ENCODE results near the gene CASP2.
"Not testable (repeated sequence)": the region's sequence is repeated elsewhere in the genome, so short reads cannot be mapped to it uniquely, and the experiment has no call there.

Gene CASP2

DNA sequence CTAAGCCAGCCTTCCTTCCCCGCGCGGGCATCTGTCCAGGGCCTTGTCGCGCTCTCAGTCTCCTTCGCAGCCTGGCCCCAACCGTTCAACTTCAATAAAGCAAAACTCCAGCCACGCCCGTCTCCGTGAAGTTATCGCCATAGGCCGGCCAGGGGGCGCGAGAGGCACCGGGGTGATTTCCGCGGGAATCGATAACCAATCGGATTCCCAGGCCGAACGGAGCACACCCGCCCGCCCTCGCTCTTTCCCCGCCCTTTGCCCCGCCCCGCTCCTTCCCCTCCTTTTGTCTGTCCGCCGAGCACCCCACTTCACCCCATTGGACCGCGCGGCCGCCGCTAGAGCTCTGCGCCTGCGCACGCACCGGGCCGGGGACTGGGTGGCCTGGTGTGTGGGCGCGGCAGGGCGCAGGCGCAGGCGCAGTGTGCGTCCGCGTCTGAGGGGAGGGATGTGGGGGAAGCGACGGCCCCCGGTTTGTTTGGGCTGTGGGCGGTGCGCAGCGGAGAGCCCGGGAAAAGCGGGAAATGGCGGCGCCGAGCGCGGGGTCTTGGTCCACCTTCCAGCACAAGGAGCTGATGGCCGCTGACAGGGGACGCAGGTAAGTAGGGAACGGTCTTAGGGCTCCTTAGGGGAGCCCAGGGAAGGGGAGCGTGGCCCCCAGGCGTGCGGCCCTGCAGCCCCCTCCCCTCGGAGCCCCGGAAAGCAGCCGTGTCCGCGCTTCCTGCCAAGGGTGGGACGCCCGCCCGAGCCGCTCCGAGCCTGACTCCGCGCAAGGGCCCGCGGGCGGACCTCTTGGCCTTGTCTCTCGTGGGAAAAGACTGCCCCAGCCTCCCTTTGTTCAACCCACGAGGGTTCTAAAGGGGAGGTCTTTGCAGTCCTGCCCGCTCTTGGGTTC lies at the start of gene CASP2:
Gene CASP2 (plus strand): TSS at position 417 of the 892 bp plus-strand sequence. CDS start 105 bp downstream, at position 522.
- peak; percentile 99 for DNase-seq (ENCODE audit: low spot score)

DNA sequence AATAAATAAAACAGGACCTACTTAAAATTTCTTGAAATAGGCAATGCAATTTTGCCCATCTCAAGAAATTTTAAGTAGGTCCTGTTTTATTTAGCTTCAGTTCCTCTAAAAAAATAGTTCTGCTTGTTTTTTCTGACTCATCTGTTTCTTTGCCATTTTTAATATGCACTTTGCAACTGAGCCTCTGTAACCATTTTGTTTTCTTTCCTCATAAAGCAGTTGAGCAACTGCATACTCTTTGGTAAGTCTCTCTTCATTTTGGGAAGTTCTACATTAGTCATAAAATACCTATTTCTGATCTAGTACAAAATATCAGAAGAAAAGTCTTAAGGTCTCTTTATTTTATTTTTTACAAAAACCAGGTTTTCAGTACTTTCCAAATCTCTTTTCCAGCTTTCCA lies 48.3 kb upstream of the CASP2 start:
- DNase-seq (ENCODE audit: low spot score): no peak

DNA sequence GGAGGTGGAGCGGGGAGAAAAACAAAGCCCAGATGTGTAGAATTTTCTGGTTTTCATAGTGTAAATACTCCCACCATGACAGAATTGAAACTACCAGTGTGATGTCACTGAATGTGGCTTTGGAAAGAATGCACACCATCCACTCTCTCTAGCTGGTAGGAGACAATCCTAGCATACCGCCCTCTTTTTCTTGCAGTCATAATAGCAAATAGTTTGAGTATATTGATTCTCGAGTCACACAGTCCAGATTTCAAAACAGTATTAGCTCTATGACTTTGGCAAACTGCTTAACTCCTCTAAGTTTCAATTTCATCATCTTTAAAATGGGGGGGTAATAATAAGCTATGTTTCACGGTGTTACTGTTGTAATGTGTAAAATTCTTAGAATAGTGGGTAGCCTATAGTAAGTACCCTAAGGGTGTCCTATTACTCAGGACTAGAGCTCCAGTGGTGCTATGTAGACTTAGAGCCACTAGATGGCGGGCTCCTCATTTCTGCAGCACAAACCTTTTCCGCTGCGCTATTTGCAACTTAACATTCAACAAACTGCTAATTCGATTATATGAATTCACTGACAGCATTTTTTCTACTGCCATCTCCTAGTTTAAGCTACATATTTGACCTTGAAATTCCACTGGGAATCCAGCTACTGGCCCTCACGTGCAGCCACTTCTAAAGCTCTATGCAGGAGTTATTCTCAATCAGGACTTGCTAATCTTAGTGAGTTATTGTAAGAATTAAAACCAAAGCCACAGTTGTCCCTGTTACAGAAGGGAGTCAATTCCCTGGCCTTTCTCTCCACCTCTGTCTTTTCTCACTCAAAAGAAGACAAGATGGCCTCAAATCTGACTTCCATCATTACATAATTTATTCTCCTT lies 47.6 kb upstream of the CASP2 start:
- peak; percentile 89 for DNase-seq (ENCODE audit: low spot score)

DNA sequence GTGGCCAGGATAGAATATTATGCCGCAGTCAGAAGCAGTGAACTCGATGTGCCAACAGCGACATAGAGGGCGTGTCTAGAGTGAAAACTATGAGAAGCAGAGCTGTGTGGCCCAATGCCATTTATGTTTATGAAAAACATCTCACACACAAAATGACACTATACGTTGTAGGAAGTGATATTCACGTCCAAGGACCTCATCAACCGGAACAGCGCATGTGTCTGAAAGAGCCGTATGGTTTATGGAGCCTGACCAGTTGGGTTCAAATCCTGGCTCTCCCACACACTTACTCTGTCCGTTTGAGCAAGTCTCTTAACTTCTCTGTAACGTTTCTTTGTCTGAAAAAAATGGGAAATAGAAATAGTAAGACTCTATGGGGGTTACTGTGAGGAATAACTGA lies 45.8 kb upstream of the CASP2 start:
- DNase-seq (ENCODE audit: low spot score): no peak

DNA sequence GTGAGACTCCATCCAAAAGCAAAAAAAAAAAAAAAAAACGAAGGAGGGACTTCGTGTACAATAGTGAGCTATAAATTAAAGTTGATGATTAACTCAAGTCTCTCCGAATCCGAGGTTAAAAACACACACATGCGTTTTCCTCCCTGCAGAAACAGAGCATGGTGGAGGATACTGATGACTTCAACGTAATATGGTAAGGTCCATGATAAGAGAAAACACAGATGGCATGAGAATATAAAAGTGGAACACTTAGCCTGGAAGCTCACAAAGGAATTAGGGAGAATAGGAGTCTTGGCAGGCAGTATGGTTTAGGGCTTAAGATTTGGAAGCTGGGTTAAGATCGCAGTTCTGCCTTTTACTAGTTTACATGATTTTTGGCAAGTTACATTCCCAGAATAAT lies 45.0 kb upstream of the CASP2 start:
- no peak for DNase-seq (ENCODE audit: low spot score)

DNA sequence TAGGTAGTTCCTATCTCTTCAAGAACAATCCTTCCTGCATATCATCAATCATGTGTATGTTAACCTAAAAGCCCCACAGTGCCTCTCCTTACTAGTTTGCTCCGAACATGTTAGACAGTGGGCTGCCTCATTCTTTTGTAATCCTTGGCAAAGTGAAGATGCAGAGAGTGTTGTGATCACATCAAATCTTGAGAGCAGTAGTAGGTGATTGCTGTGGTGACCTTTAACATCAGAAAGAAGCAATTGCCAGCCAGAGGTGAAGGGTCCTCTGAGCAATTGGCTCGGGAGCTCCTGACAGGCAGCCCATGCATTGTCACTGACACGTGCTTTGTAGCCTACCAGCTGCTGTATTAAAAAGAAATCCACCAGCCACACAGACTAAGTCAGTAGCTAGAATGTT lies 44.5 kb upstream of the CASP2 start:
- no peak for DNase-seq (ENCODE audit: low spot score)

DNA sequence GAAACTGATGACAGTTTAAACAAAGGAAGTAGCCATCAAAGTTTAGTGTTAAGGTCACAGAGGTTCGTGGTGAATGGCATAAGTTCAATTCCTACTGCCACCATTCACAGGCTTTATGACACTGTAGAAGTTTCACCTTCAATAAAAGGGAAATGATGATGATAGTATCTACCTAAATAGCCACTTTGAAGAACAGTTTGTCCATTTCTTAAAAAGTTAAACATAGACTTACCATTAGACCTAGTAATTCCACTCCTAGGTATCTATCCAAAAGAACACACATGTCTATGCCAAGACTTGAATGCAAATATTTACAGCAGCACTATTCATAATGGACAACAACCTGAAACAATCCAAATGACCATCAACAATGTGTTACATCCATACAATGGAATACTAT lies 43.8 kb upstream of the CASP2 start:
- DNase-seq (ENCODE audit: low spot score): no peak

DNA sequence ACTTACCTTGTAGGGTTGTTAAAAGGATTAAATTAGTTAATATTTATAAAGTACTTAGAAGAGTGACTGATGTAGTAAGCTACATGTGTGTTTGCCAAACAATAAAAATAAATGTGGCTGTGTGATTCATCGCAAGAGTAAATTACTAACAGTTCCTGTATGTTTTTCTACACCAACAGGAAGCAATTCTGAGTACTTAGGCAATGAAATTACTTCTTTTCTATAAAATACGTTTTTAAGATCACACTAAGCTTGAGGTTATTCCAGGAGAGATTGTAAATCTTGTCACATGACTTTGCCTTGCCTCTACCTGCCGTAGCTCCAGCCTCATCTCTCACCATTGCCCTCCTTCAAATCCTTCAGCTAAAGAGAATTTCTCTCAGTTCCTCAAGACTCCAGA lies 43.0 kb upstream of the CASP2 start:
- DNase-seq (ENCODE audit: low spot score): peak; percentile 72

DNA sequence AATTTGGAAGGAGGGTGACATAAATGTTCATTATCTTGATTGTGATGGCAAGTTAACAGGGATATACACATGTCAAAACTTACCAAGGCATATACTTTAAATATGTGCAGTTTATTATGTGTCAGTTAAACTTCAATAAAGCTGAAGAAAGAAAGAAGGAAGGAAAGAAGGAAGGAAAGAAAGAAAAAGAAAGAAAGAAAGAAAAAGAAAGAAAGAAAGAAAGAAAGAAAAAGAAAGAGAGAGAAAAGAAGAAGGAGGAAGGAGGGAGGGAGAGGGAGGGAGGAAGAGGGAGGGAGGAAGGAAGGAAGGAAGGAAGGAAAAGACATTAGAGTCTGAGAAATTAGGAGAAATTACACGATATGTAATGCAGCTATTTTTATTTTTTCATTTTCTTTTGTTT lies 40.8 kb upstream of the CASP2 start:
- DNase-seq (ENCODE audit: low spot score): no peak

DNA sequence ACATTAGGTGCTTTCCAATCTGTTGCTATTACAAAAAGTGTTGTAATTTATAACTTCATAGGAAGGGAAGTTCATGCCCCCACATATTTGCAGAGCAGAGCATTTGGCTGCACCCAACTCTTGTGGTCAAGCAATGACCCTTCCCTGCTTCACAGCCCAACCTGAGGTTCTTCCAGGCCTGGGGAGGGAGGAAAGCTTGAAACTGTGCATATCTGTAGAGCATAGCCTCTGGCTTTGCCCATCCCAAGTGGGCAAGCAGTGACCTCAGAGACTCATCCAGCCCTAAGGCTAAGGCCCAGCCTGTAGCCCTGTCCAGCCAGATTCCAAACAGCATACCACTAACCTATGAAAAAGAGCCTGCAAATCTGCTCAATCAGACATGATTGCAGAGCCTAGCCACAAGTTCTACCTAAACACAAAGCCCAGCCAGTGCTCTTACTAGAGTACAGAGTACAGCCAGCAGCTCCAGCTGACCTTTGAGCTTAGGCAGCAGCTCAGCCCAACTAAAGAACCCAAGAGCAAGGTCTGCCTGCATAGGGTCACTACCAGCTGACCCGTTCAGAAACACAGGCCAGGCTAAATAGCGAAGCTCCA lies 39.3 kb upstream of the CASP2 start:
- DNase-seq (ENCODE audit: low spot score): no peak

DNA sequence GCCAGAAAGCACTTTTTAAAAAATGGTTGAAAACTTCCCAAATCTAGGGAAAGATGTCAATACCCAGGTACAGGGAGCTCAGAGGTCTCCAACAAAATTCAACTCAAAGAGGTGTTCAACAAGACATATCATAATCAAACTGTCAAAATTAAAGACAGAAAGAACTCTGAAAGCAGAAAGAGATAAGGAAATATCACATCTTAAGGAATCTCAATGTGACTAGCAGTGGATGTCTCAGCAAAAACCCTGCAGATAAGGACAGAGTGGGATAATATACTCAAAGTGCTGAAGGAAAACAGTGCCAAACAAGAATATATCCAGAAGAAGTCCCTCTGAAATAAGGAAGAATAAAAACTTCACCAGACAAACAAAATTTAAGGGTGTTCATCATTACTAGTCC lies 38.0 kb upstream of the CASP2 start:
- DNase-seq (ENCODE audit: low spot score): no peak

DNA sequence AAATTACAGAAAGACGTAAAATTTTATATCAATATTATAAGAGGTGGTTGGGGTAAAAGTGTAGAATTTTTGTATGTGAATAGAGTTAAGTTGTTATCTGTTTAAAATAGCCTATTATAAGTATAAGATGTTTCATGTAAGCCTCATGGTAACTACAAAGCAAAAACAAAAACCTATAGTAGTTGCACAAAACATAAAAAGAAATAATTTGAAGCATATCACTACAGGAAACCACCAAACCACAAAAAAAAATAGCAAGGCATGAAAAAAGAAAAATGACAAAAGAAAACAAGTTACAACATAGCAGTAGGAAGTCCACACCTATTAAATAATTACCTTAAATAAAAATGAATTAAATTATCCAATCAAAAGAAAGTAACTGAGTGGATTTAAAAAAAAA lies 37.3 kb upstream of the CASP2 start:
- peak; percentile 59 for DNase-seq (ENCODE audit: low spot score)

DNA sequence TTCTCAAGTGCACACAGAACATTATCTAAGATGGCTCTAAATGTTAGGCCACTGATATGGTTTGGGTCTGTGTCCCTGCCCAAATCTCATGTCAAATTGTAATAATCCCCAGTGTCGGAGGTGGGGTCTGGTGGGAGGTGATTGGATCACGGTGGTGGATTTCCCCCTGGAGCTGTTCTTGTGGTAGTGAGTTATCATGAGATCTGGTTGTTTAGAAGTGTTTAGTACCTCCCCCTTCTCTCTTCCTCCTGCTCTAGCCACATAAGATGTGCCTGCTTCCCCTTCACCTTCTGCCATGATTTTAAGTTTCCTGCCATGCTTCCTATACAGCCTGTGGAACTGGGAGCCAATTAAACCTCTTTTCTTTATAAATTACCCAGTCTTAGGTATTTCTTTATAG lies 36.1 kb upstream of the CASP2 start:
- DNase-seq (ENCODE audit: low spot score): peak; percentile 38

DNA sequence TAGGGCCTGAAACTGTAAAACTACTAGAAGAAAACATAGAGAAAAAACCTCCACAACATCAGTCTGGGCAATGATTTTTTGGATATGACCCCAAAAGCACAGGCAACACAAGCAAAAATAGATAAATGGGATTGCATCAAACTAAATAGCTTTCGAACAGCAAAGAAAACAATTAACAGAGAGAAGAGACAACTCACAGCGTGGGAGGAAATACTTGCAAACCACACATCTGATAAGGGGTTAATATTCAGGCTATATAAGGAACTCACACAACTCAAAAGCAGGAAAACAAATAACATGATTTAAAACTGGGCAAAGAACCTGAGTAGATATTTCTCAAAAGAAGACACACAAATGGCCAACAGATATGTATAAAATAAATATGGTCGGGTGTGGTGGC lies 32.6 kb upstream of the CASP2 start:
- DNase-seq (ENCODE audit: low spot score): no peak

DNA sequence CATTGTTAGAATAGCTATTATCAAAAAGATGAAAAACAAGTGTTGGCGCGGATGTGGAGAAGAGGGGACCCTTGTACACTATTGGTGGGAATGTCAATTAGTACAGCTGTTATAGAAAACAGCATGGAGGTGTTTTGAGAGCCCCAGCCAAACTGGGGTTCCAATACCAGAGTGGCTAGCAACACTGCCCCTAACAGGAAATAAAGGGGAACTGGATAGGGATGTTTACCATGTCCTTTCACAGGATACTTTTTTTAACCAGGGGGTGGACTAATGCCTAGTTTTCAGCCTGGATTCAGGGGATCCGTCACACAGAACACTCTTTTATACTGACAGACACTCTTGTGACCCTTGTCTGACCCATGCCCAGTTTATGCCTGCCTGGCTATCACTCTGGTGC lies 31.8 kb upstream of the CASP2 start:
- DNase-seq (ENCODE audit: low spot score): no peak

DNA sequence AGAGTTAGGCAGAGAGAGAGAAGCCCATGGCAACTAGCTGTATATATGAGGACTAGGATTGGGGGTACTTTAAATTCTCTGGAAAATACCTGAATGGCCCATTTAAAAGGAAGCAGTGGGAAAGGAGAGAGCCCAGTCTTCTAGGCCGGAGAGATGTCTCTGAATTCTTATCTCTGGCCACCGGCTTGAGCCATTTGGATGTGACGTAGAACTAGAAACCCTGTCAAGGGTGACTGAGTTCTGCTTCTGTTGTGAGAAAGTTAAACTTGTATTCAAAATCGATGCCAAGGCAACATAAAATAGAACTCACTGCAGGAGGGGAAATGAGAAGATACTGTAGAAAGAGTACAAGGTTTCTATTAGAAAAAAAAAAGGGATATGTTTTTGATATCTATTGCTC lies 31.2 kb upstream of the CASP2 start:
- no peak for DNase-seq (ENCODE audit: low spot score)

DNA sequence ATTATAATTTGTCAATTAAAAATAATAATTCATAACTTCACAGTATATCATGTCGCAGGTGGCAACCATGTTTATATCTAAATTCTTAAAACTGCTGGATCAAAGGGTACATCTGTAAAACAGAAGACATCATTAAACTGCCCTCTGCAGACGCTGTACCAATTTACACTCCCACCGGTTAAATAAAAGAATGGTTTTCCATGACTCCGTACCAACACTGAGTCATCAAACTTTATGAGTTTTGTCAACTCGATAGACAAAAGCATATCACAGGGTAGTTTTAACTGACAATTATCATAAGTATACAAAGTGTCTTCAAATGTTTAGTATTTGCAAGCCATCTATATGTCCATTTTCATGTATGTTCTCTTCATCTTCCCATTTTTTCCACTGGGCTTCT lies 30.6 kb upstream of the CASP2 start:
- no peak for DNase-seq (ENCODE audit: low spot score)

DNA sequence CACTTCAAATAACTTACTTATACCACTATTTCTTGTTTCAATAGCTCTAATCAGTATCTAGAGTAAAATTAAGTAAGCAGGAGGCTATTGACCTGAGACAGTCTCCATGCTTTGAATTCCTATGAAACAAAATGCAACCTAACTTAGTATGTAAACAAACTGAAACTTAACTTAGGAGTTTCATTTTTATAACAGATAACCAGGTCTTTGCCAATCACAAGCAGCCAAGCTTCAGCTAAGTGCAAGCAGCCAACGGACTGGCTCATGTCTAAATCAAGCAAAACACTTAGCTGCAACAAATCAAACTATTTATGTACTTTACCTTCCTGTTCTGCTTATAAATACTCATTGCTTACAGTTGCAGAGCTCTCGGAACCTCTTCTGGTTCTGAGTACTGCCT lies 29.3 kb upstream of the CASP2 start:
- DNase-seq (ENCODE audit: low spot score): peak; percentile 69

DNA sequence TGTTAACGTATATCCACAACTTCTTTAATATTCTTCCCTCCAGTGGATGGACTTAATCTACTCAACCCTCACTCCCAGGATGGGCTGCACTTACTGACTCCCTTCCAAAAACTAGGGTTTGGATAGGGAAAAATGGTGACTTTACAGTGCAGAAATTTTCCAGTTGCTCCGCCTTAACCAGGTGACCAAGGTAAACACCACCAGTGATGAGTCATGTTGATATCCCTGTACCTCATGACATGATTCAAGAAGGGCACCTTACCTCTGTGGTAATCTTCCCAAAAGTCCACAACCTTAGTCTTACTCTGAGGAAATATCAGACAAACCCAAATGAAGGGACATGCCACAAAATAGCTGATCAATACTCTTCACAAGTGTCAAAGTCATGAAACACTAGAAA lies 28.4 kb upstream of the CASP2 start:
- no peak for DNase-seq (ENCODE audit: low spot score)

DNA sequence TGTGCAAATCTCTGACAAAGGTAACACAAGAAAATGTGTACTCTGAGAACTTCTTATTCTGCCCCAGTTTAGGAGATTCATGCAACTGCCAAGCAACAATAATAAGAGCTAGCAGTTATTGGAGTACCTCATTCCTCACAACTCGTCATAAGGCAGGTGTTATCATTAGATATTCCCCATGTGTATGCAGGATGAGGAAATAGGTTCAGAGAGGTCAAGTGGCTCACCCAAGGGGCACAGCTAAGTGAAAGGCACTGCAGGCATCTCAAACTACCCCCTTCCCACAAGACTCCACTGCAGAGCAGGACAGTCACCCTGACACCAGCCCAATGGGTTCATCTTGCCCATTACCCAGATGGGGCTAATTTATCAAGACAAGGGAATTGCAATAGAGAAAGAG lies 26.2 kb upstream of the CASP2 start:
- no peak for DNase-seq (ENCODE audit: low spot score)

DNA sequence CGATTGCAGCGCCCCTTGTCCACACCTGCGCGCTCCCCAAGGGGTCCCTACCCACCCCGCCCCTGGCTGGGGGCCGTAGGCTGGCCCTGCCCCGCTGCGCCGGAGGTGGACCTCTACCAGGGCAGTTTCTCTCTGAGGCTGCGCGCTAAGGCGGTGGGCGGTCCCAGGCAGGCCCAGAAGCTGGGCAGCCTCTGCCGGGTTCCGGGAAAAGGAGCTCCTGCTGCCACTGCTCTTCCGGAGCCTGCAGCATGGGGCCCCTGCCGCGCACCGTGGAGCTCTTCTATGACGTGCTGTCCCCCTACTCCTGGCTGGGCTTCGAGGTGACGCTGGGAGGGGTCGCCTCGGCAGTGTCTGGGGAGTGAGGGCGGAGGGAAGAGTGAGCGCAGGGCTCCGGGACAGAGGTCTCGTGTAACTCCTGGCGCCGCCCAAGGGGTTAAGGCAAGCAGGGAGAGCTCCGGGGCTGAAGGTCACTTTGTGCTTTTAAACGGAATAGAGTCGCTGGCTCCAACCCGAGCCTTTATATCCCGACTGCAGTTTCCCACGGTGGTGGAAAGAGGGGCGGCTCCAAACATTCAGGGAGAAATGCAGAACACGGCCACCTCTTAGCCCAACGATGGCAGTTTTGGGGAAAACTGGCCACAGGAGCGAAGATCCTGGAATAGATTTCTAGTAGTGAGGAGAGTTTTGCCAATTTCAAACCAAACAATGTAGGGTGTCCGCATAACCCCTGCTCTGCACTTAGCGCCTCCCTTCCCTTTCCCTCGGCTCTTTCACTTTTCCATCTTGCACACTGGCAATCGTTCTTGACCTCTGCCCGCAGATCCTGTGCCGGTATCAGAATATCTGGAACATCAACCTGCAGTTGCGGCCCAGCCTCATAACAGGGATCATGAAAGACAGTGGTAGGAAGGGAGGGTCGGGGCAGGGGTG lies 24.6 kb upstream of the CASP2 start, which contains the start of gene GSTK1:
Gene GSTK1 (plus strand): TSS at position 176 of the 930 bp plus-strand sequence. CDS start 73 bp downstream, at position 249.
- DNase-seq (ENCODE audit: low spot score): peak; percentile 85

DNA sequence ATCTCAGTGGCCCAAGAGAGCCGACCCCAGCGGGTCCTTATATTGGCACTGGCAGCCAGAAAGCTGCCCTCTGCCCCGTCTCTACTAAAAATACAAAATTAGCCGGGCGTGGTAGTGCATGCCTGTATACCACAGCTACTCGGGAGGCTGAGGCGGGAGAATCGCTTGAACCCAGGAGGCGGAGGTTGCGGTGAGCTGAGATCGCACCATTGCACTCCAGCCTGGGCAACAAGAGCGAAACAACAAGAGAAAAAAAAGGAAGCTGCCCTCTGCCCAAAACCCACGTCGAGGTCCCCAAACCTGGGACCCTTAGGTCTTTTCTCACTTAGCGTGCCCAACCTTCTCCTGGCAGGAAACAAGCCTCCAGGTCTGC lies 24.0 kb upstream of the CASP2 start:
- not testable (repeated sequence) for DNase-seq (ENCODE audit: low spot score)

Measured in CD4-positive, alpha-beta T cell treated with Interleukin-2 at 100 ng/mL for 4 hours (primary cell).